CD4-positive, CD25-positive, alpha-beta regulatory T cell (primary cell): ENCODE measurements around the gene DCP1B. TPM values are rescaled to one million over a fixed set of nuclear protein-coding genes. Genes with fewer than 3 reads are reported as not detected.
A peak's percentile ranks its signal among the peaks of the same experiment; 100 is the strongest.

Experiments
- ATAC-seq, 2 donors: fragments of 150-1000 bp; cut with Tn5 transposase; one replicate each; pipeline ENCODE4 v1.10.0; 2021; ENCODE audit warnings: low read depth in 2 of 2, moderate number of reproducible peaks in 2 of 2, moderate library complexity in 1 of 2
- DNase-seq, 3 donors: peaks; one replicate each; pipeline versions ENCODE4 v3.0.0 to v3.0.0-alpha.2; 2012 to 2022; ENCODE audit warnings: mixed read lengths in 1 of 3
- H3K27ac ChIP-seq: one replicate; pipeline ENCODE4 v1.7.0; 2013; ENCODE audit warnings: mild to moderate bottlenecking, low read length; ENCODE audit not compliant: insufficient read depth, poor library complexity, severe bottlenecking
- H3K27me3 ChIP-seq: one replicate; pipeline ENCODE4 v1.7.0; 2013; ENCODE audit warnings: low read length; ENCODE audit not compliant: control insufficient read depth, insufficient read depth
- H3K36me3 ChIP-seq: one replicate; pipeline ENCODE4 v1.7.0; 2013; ENCODE audit warnings: mild to moderate bottlenecking, low read length, moderate library complexity; ENCODE audit not compliant: control insufficient read depth, insufficient read depth
- H3K4me1 ChIP-seq: 2 replicates; pipeline ENCODE4 v1.7.0; 2013; ENCODE audit warnings: mild to moderate bottlenecking, low read length; ENCODE audit not compliant: insufficient read depth, control insufficient read depth, poor library complexity, severe bottlenecking
- H3K4me3 ChIP-seq: one replicate; pipeline ENCODE4 v1.7.0; 2013; ENCODE audit warnings: low read depth, mild to moderate bottlenecking, low read length, moderate library complexity
- H3K9me3 ChIP-seq, 2 experiments: 1 replicate in 1 of 2; 2 replicates in 1 of 2; pipeline ENCODE4 v1.7.0; 2013; ENCODE audit warnings: low read length in 2 of 2, mild to moderate bottlenecking in 1 of 2, moderate library complexity in 1 of 2; ENCODE audit not compliant: control insufficient read depth in 2 of 2
- H3K27ac Mint-ChIP-seq, 3 donors: one replicate each; pipeline ENCODE4 v1.8.0; 2020 to 2022; ENCODE audit warnings: mild to moderate bottlenecking in 3 of 3, mixed read lengths in 3 of 3, moderate library complexity in 2 of 3
- H3K27me3 Mint-ChIP-seq: one replicate; pipeline ENCODE4 v1.8.0; 2022; ENCODE audit warnings: mild to moderate bottlenecking, mixed read lengths
- H3K36me3 Mint-ChIP-seq: one replicate; pipeline ENCODE4 v1.8.0; 2020; ENCODE audit warnings: mixed read lengths
- H3K4me1 Mint-ChIP-seq, 4 donors: one replicate each; pipeline ENCODE4 v1.8.0; 2020 to 2022; ENCODE audit warnings: mixed read lengths in 4 of 4, mild to moderate bottlenecking in 1 of 4
- H3K4me3 Mint-ChIP-seq, 4 donors: one replicate each; pipeline ENCODE4 v1.8.0; 2020 to 2022; ENCODE audit warnings: mild to moderate bottlenecking in 4 of 4, mixed read lengths in 4 of 4, moderate library complexity in 3 of 4
- H3K9me3 Mint-ChIP-seq, 7 donors: one replicate each; pipeline ENCODE4 v1.8.0; 2020 to 2022; ENCODE audit warnings: mixed read lengths in 7 of 7, mild to moderate bottlenecking in 3 of 7, moderate library complexity in 2 of 7
- polyA plus RNA-seq, 4 donors: library from polyadenylated mRNA; unstranded; fragments of 300-500 nt; fragmentation: Illumina TruSeq; gene quantifications; one replicate each; pipeline ENCODE4 v1.2.3, GENCODE V29; 2021
- total RNA-seq: library from RNA; stranded (reverse); gene quantifications from one replicate; pipeline ENCODE4 v1.2.3, GENCODE V29; 2022

DCP1B gene
- total and polyA plus RNA-seq, 5 donors from 2014 or later, result 23.9 to 56.8 (median 35.6) TPM

DNA sequence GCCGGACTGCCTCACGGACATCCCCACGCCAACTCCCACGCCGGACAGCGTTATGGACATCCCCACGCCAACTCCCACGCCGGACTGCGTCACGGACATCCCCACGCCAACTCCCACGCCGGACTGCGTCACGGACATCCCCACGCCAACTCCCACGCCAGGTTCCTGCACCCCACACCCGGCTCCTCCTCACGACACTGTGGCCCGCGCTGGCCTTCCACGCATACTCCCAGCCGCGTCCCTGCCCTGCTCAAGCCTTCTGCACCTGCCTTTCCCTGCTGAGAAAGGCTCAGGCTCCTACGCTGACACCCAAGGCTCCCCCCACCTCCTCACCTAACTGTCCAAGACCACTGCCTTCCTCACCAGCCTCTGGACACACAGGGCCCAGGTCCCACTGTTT is 95.5 kb downstream of the DCP1B start:
- no peak overlapping the region for H3K4me3 ChIP-seq
- H3K27me3 ChIP-seq, result no peaks in the 10 kb centered on the region

DNA sequence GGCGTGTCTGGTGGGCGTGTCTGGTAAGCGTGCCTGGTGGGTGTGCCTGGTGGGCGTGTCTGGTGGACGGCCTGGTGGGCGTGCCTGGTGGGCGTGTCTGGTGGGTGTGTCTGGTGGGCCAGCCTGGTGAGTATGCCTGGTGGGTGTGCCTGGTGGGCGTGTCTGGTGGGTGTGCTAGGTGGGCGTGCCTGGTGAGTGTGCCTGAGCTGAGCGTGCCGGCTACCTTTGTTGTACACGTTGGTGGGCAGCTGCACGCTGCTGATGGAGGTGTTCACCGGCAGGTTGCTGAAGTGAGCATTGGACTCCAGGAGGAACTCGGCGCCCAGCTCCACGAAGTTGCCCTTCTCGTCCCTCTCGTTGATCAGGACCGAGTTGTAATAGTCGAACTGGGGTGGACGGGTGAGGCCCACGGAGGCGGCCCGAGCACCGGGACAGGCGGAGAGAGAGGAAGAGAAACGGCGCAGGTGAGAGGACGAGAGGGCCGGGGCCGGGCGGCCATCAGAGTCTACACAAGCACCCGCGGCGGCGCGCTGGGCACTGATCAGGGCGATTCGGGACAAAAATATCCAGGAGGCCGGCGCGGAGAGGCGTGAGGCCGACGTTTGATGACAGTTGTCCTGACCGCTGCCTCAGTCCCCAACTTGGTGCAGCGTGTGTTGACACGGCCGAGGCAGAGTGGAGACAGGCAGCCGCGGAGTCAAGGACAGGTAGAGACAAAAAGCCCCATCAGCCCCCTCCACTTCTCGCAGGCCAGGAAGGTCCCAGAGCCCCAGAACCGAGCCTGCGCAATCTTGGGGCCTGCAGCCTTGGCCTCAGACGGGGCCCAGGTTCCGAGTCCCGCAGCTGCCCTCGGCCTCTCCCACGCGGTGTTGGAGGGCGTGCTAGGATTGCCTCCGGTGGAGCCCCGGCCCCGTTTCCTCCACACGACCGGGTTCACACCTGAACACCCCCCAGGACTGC is 96.3 kb downstream of the DCP1B start:
- H3K36me3 ChIP-seq, result no peaks in the 10 kb centered on the region
- no peaks in the 10 kb centered on the region for H3K36me3 Mint-ChIP-seq
- H3K27ac Mint-ChIP-seq, result peak overlapping the region in 1 of 3 donors; percentile 32
- peak overlapping the region in 3 of 4 donors; percentile 56 to 82 (median 65) for H3K4me3 Mint-ChIP-seq
- ATAC-seq (peak in 1 of 2 donors; percentile 44), DNase-seq (peak in 1 of 3 donors; percentile 7)
- peaks cover 21 to 22% of the 10 kb centered on the region in 2 experiments for H3K9me3 ChIP-seq
- H3K4me3 ChIP-seq, result no peak overlapping the region
- H3K4me1 ChIP-seq, result no peaks in the 10 kb centered on the region
- H3K27ac ChIP-seq, result no peak overlapping the region
- peaks cover 0 to 38% (median 11%) of the 10 kb centered on the region in 7 donors for H3K9me3 Mint-ChIP-seq
- peaks cover 0 to 17% (median 0%) of the 10 kb centered on the region in 4 donors for H3K4me1 Mint-ChIP-seq
- no peaks in the 10 kb centered on the region for H3K27me3 ChIP-seq
- H3K27me3 Mint-ChIP-seq, result peaks cover 17% of the 10 kb centered on the region

More for the DNA sequence above, 95.5 kb downstream of the DCP1B start:
- peaks cover 9% of the 10 kb centered on the region for H3K27me3 Mint-ChIP-seq
- DNase-seq, result no peak
- Histone ChIP-seq H3K27ac (no peak overlapping the region), H3K36me3 (no peaks in the 10 kb centered on the region), H3K9me3 (peaks cover 14 to 18% of the 10 kb centered on the region in 2 experiments), H3K4me1 (no peaks in the 10 kb centered on the region)
- peaks cover 0 to 29% (median 8%) of the 10 kb centered on the region in 7 donors for H3K9me3 Mint-ChIP-seq
- no peak for ATAC-seq
- H3K4me3 Mint-ChIP-seq, result no peak overlapping the region
- no peaks in the 10 kb centered on the region for H3K36me3 Mint-ChIP-seq
- peaks cover 0 to 17% (median 0%) of the 10 kb centered on the region in 4 donors for H3K4me1 Mint-ChIP-seq
- H3K27ac Mint-ChIP-seq, result no peak overlapping the region

- H3K36me3 Mint-ChIP-seq, result no peaks in the 10 kb centered on the region
- H3K4me3 ChIP-seq, result no peak overlapping the region
- peaks cover 7 to 51% (median 14%) of the 10 kb centered on the region in 7 donors for H3K9me3 Mint-ChIP-seq
- peaks cover 21 to 27% of the 10 kb centered on the region in 2 experiments for H3K9me3 ChIP-seq
- H3K4me1 Mint-ChIP-seq, result peaks cover 0 to 17% (median 0%) of the 10 kb centered on the region in 4 donors
- DNase-seq (no peak), ATAC-seq (no peak)
- H3K4me1 ChIP-seq, result no peaks in the 10 kb centered on the region
- H3K27ac ChIP-seq, result no peak overlapping the region
- H3K27me3 ChIP-seq, result no peaks in the 10 kb centered on the region
- no peak overlapping the region for H3K27ac Mint-ChIP-seq
- H3K36me3 ChIP-seq, result no peaks in the 10 kb centered on the region
- H3K4me3 Mint-ChIP-seq, result peak overlapping the region in 1 of 4 donors; percentile 17
- peaks cover 31% of the 10 kb centered on the region for H3K27me3 Mint-ChIP-seq
Measured at GRCh38 chr12:1906579-1906978, 97.7 kb downstream of the DCP1B start.

DNA sequence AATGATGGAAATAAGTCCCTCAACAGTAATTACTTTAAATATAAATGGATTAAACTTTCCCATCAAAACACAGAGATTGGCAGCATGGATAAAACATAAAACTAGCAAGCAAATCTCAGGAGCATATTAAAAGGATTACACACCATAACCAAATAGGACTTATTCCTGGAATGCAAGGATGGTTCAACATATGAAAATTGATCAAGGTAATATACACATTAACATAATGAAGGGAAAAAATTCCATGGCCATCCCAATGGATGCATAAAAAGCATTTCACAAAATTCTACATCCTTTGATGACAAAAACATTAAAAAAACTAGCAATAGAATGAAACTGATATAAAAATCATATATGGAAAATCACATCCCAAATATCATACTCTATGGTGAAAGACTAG is 99.4 kb downstream of the DCP1B start:
- Mint-ChIP-seq H3K27me3 (peaks cover 43% of the 10 kb centered on the region), H3K36me3 (no peaks in the 10 kb centered on the region), H3K9me3 (peaks cover 7 to 52% (median 17%) of the 10 kb centered on the region in 7 donors), H3K4me3 (no peak overlapping the region), H3K27ac (no peak overlapping the region), H3K4me1 (peaks cover 0 to 17% (median 0%) of the 10 kb centered on the region in 4 donors)
- Histone ChIP-seq H3K27me3 (no peaks in the 10 kb centered on the region), H3K4me1 (no peaks in the 10 kb centered on the region), H3K27ac (no peak overlapping the region), H3K36me3 (no peaks in the 10 kb centered on the region), H3K4me3 (no peak overlapping the region), H3K9me3 (peaks cover 21 to 27% of the 10 kb centered on the region in 2 experiments)
- no peak for DNase-seq
- ATAC-seq, result no peak

DNA sequence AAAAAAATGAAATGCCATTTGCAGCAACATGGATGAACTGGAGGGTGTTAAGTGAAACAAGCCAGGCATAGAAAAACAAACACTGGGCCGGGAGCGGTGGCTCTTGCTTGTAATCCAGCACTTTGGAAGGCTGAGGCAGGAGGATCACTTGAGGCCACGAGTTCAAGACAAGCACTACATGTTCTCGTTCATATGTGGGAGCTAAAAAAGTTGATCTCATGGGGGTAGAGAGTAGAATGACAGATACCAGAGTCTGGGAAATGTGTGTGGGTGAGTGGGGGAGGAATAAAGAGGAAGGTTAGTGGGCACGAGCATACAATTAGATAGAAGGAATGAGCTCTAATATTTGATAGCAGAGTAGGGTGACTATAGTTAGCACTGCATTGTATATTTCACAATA is 107.3 kb downstream of the DCP1B start:
- Mint-ChIP-seq H3K9me3 (peaks cover under 1 to 15% (median 6%) of the 10 kb centered on the region in 7 donors), H3K36me3 (no peaks in the 10 kb centered on the region), H3K27me3 (peaks cover 48% of the 10 kb centered on the region), H3K4me1 (no peaks in the 10 kb centered on the region), H3K27ac (peak overlapping the region in 1 of 3 donors; percentile 12), H3K4me3 (no peak overlapping the region)
- ATAC-seq, result no peak
- DNase-seq, result no peak
- H3K4me1 ChIP-seq, result no peaks in the 10 kb centered on the region
- H3K4me3 ChIP-seq, result no peak overlapping the region
- peaks cover 16% of the 10 kb centered on the region for H3K27me3 ChIP-seq
- peaks cover 8 to 10% of the 10 kb centered on the region in 2 experiments for H3K9me3 ChIP-seq
- H3K27ac ChIP-seq, result no peak overlapping the region
- no peaks in the 10 kb centered on the region for H3K36me3 ChIP-seq

Other genes with a start within 250 kb of the DCP1B start
- not detected for gene LRTM2, start 183.9 kb downstream of the DCP1B start, total RNA-seq
- gene LRTM2, start 183.9 kb downstream of the DCP1B start, polyA plus RNA-seq, result not detected
- 7.1 TPM for gene CACNA2D4, start 85.8 kb downstream of the DCP1B start, total RNA-seq
- 10 to 100 TPM in 1 of 4 donors, 1 to 10 TPM in 3; 2.9 to 10.4 (median 5.6) TPM for gene CACNA2D4, start 85.8 kb downstream of the DCP1B start, polyA plus RNA-seq
- 0.07 TPM for gene CACNA1C, start 48.5 kb upstream of the DCP1B start, total RNA-seq
- gene CACNA1C, start 48.5 kb upstream of the DCP1B start, polyA plus RNA-seq, result under 1 TPM; 0.02 to 0.14 (median 0.11) TPM